Stimulated activated CD8-positive, alpha-beta memory T cell treated with anti-CD3 and anti-CD28 coated beads, Interleukin-7, amount 100 ng/mL, for 4 hours (primary cell): Measurements from ENCODE around the gene FMNL3.

Experiments
- DNase-seq, 2 donors: peaks; one replicate each; pipeline ENCODE4 v3.0.0-alpha.2; 2020; ENCODE audit warnings: low read depth in 2 of 2

FMNL3 gene

DNA sequence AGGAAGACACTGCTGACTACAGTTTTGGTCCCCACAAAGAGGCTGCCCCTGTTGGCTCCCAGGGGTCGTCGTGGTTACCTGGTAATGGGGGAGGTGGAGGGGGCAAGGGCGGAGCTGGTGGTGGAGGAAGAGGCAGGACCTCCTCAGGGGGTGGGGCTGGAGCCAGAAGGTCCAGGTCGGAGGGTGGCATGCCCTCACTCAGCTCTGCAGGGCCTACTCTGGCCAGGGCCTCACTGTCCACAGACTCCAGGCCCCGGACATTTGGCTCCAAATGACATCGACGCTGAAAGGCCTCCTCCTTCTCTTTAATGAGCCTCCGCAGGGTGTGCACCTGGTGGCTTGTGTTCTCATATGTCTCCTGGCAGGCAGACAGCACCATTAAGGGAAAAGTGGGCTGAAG is 55.4 kb downstream of the FMNL3 start:
- DNase-seq: no peak

- no peak for DNase-seq
Observed at GRCh38 chr12:49649892-49650291, 57.3 kb downstream of the FMNL3 start.

DNA sequence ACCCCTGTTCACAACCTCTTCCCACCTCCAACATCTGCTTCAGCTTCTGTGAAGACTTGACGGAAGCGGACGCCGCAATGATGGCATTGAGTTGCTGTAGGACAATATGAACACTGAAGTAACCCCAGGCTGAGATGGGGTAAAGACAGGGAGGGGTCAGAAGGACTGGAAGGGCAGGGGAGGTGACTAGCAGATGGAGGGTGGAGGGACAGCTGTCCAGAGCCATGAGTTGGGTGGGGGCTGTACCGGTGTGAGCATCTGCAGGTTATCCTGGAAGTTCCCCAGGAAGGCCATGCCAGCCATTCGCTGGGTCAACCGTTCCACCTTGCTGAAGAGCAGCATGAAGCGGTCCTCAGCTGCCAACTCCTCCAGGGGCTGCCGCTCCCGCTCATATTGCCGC is 57.8 kb downstream of the FMNL3 start:
- no peak for DNase-seq

- DNase-seq: no peak
Observed at GRCh38 chr12:49648712-49649003, 58.5 kb downstream of the FMNL3 start.

DNA sequence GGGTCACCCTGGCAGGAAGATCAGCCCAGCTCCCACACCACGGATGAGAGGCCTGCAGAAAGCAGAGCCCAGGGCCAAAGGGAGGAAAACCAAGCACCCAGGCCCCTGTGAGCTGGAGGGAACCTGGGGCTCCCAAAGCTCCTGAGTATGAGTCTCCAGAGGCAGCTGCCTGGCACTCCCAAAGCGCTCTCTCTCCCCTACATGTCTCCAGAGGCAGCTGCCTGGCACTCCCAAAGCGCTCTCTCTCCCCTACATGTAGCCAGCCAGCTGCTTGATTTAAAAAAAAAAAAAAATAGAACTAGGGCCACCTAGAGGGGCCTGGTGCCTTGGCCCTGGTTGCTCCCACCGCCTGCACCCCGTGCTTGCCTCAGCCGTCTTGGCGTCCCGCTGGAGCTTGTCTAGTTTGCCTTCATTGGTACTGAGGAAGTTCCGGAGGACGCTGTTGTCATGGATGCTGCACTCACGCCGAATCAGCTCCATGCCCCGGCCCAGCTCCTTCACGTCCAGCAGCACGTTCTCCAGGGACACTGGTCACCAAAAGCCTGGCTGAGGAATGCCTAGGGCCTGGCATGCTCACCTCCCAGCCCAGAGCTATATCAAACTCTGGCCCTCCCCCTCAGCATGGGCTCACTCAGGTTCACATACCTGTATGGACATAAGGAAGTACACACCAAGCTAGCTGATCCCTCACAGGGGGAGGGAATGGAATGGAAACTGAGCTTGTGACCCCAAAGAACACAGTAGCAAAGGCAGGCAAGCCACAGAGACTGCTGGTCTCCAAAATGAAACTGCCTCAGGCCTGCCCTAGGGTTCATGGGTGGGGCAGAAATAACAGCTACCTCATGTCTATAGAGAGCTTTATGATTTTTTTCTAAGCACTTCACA is 59.1 kb downstream of the FMNL3 start:
- DNase-seq: no peak

DNA sequence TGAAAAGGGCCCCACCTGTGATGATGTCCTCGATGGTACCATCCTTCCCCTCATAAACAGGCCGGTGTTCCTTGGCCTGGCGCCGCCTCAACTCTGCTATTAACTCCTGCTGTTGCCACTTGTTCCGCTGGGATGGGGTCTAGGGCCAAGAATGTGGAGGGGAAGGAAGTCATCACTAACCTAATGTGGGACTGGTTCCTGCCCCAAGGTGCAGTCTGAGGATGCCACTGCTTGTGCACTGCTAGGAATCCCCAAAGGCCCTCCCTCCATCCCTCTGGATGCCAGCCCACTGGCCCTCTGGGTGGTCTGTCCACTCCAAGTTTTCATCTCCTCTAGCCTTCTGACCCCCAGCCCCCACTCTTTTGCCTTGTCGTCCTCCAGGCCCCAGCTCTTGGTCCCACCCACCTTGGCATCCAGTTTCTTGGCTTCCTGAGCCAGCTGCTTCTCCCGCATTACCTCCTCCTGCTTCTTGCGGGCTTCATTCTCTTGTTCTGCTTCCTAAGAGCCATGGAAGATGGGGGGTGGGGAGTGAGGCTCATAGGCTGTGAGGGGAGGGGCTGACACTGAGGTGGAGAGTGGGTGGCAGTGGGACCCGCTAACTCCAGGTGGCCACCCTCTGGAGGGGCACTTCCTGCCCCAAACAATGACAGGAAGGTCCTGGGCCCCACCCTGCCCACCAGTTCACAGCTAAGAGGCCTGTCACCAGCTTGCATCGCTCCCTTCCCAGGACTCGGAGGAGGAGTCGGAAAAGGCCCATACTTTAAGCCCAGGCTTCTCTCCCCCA is 60.1 kb downstream of the FMNL3 start:
- DNase-seq: no peak

- no peak for DNase-seq
Observed at GRCh38 chr12:49646331-49646830, 60.8 kb downstream of the FMNL3 start.

DNA sequence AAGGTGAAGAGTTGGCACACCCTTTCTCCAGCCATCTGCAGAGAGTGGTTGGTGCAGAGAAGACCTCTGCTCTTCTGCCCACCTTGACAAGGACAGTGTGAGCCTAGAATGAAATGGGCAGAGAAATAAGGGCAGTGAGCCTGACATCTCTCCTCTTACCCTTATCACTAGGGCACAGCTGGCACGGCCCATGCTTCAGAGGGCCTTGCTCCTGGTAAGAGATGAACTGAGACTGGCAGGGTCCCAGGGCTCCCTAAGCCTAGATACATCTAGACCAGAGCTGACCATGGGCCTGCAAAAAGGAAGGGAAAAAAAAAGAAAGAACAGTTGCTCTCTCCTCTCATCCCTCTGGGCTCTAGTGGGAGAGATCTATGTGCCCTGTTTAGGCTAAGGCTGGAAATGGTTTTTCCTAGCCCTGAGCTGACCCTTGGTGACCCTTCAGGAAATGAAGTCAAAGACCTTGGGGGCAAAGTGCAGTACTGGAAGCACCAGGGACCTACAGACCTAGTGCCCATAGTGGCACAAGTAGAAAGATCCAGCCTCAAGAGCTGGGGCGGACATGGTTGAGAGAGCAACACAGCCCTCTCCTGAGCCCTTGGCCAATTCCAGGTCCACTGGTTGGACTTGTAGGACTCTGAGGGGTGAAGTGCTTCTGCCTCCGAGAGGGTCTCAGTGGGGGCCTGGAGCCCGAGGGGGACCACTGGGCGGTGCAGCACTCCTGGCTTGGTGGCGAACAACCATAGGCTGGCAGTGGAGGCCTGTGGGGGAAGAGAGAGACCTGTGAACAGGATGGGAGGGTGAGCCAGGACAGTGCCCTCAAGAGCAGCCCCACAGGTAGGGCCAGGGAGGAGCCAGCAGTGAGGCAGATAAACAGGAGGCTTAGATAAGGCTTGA is 61.8 kb downstream of the FMNL3 start:
- no peak for DNase-seq

GRCh38 chr12:49644620-49644994 is 62.6 kb downstream of the FMNL3 start:
- peak; percentile 68 to 70 for DNase-seq

DNA sequence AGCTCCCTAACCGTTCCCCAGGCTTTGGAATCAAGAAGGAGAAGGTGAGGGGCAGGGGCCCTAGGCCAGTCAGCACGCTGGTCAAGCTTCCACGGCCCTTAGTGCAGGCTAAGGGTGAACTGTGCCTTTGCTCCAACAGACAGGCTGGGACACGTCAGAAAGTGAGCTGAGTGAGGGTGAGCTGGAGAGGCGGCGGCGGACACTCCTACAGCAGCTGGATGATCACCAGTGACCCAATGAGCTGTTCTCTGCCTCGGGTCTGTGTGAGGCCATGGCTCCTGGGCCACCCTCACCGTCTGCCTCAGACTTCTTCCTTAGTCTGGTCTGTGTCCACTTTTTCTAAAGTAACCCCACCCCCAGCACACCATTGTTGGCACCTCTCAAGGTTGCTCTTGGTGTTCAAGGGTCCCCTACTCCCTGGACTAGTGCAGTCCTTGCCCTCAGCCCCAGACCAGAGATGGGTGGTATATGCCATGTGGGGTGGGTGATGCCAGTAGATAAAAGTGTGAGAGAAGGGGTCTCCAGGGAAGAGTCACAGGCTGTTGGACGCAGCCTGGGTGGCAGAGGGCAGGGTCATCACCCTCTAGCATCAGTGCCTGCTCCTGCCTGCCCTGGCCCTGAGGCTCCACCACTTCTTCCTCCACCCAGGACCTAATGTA is 63.1 kb downstream of the FMNL3 start:
- DNase-seq: no peak

DNA sequence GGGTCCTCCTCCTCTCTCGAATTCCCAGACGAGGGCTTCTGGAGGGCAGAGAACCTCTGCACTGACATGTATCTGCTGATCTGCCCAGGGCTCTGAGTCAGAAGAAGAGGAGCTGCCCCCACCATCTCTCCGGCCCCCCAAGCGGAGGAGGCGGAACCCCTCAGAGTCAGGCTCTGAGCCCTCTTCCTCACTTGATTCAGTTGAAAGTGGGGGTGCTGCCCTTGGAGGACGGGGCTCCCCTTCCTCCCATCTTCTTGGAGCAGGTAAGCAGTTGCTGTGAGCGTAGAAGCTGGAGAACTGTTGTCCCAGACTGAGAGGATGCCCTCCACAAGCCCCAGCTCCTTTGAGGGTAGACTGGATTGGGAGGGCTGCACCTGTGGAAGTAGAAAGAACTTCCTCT is 64.1 kb downstream of the FMNL3 start:
- DNase-seq: no peak

DNA sequence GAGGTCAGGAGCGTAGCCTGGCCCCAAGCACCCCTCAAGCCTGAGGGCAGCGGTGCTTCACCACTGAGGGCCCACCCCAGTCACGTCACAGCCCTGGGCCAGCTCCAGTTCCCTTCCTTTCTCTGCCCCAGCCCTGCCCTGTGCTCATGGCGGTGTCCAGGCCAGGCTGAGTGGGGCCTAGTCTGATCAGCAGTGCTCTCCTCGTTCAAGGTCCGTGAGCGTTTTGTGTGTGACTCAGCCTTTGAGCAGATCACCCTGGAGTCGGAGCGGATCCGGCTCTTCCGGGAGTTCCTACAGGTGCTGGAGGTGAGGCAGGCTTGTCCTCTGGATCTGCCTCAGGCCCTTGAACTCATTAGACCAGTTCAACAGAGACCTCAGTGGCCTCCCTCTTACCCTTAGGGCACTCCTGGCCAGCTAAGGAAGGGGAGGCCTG is 64.8 kb downstream of the FMNL3 start:
- no peak for DNase-seq

DNA sequence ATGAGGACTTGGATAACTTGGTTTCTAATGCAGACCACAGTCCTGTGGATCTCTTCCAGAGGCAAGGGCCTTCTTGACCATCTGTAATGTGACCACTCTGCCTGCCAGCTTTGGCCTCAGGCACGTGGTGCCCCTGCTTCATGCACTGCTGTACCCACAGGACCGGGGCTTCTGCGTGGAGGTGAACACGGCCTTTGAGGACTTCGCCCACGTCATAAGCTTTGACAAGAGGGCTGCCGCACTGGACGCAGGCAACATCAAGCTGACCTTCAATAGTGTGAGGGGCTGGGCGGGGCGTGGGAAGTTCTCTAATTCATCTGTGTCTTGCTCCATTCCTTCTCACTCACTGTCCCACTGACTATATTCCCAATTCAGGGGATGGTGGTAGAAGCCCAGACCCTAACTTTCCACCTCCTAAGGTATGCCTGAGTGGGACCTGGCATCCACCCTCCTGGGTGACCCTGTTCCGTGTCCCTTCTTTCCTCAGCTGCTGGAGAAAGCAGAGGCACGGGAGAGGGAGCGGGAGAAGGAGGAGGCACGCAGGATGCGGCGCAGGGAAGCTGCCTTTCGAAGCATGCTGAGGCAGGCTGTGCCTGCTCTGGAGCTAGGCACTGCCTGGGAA is 65.3 kb downstream of the FMNL3 start:
- no peak for DNase-seq

DNA sequence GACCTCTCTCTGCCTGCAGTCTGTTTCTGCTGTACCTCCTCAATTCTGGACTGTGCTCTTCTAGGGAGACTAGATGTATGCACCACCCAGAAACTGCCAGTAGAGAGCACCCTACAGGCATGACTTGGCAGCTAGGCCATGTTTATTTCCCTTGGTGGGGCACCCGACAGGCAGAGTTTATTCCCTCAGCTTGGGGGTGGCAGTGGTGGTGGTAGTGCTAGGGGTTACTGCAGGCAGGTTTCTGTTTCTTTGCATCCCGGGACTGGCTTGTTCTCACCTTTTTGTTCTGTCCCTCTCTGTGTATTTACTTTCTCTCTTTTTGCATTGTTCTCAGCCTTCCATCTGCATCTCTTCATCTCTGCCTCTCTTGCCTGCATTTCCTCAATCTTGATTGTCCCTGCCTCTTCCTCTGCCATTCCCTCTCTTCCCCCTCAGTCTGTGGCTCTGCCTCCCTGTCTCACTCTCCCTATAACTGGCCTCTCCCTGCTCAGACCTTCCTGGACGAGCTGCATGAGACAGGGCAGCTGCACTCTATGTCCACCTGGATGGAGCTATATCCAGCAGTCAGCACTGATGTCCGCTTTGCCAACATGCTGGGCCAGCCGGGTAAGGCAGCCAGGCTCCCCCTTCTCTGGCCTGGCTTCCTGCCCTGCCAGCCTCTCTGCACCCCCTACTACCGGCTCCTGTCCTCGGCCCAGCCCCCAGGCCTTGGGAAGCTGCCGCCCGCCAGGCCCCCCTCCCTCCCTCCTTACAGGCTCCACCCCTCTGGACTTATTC is 70.0 kb downstream of the FMNL3 start:
- DNase-seq: peak; percentile 19 to 21

- no peak for DNase-seq
Observed at GRCh38 chr12:49636574-49636973, 70.6 kb downstream of the FMNL3 start.

DNA sequence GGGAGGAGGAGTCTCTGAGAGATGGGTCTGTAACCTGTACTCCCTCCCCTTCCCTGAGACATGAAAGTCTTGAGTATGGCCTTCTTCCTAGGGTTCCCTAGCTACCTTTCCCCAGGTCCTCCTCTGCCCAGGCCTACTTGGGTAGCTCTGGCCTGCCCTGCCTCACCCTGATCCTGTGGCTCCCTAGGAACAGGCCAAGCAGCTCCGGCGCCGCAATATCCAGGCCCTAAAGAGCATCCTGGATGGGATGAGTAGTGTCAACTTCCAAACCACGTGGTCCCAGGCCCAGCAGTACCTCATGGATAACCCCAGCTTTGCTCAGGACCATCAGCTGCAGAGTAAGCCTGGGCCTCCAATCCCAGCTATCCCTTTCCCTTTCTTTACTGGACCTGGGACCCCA is 71.5 kb downstream of the FMNL3 start:
- no peak for DNase-seq

DNA sequence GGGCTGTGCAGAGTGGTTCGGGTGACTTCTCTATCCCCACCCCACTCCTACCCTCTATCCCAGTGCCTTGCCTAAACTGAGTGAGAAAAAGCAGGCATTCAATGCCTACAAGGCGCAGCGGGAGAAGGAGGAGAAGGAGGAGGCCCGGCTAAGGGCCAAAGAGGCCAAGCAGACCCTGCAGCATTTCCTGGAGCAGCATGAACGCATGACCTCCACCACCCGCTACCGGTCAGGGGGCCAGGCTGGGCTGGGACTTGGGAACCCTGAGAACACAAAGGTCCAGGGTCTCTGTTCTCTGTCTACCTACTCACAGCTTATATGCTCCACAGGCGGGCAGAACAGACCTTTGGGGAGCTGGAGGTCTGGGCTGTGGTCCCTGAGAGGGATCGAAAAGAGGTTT is 72.2 kb downstream of the FMNL3 start:
- DNase-seq: no peak

- no peak for DNase-seq
Observed at GRCh38 chr12:49633703-49634345, 73.4 kb downstream of the FMNL3 start.

DNA sequence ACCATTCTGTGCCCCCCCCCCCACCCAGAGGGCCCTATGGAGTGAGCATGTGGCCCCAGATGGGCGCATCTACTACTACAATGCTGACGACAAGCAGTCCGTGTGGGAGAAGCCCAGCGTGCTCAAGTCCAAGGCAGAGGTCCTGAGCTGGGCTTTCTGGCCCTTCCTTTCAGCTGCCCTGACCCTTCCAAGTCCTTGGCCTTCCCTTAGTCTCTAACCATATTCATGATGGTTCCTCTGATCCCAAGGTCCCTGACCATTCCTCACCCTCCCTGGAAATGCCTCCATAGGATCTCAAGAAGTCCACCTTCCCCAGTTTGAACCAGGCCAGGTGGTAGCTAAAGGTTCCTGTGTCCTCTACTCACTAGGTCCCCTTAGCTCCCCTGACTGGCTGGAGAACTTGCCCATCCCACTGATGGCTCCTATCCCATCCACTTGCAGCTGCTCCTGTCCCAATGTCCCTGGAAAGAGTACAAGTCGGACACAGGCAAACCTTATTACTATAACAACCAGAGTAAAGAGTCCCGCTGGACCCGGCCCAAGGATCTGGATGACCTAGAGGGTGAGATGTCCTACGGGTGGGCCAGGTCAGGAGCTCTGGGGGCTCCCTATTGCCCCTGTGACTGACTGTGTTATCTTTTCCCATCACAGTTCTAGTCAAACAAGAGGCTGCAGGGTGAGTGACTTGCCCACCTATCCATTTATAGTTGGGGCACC is 74.1 kb downstream of the FMNL3 start:
- no peak for DNase-seq
